Stimulated activated CD8-positive, alpha-beta memory T cell treated with anti-CD3 and anti-CD28 coated beads, Interleukin-7, amount 100 ng/mL, for 4 hours (primary cell): ENCODE measurements around the gene HERPUD1.
"Not testable (repeated sequence)": the region's sequence is repeated elsewhere in the genome, so short reads cannot be mapped to it uniquely, and the experiment has no call there.

ENCODE experiments used
- DNase-seq, 2 donors: peaks; one replicate each; pipeline ENCODE4 v3.0.0-alpha.2; 2020; ENCODE audit warnings: low read depth in 2 of 2

The HERPUD1 gene

GRCh38 chr16:56956756-56957155 lies 24.8 kb downstream of the HERPUD1 start:
- DNase-seq, result no peak

- DNase-seq, result no peak
These were observed 28.8 kb downstream of the HERPUD1 start for GRCh38 chr16:56960681-56961281.

GRCh38 chr16:56961386-56961785 lies 29.4 kb downstream of the HERPUD1 start:
- DNase-seq, result no peak

GRCh38 chr16:56961851-56962281 lies 29.9 kb downstream of the HERPUD1 start, which contains the start of gene CETP:
CETP (plus strand) TSS chr16:56961950; CDS start chr16:56961980, 30 bp downstream.
- DNase-seq, result no peak

- peak; percentile 84 to 85 for DNase-seq
These were observed 32.6 kb downstream of the HERPUD1 start for GRCh38 chr16:56964243-56965148.

- no peak for DNase-seq
These were observed 33.5 kb downstream of the HERPUD1 start for GRCh38 chr16:56965149-56966092.

- no peak for DNase-seq
These were observed 34.1 kb downstream of the HERPUD1 start for GRCh38 chr16:56966093-56966475.

GRCh38 chr16:56967733-56968132 lies 35.8 kb downstream of the HERPUD1 start:
- DNase-seq, result no peak

GRCh38 chr16:56969769-56970168 lies 37.8 kb downstream of the HERPUD1 start:
- DNase-seq, result no peak

- no peak for DNase-seq
These were observed 39.2 kb downstream of the HERPUD1 start for GRCh38 chr16:56970934-56971767.

- no peak for DNase-seq
These were observed 39.8 kb downstream of the HERPUD1 start for GRCh38 chr16:56971768-56972043.

- no peak for DNase-seq
These were observed 40.7 kb downstream of the HERPUD1 start for GRCh38 chr16:56972403-56973293.

- no peak for DNase-seq
These were observed 41.4 kb downstream of the HERPUD1 start for GRCh38 chr16:56973294-56973689.

GRCh38 chr16:56973899-56974298 lies 42.0 kb downstream of the HERPUD1 start:
- not testable (repeated sequence) for DNase-seq

GRCh38 chr16:56974549-56975300 lies 42.8 kb downstream of the HERPUD1 start:
- DNase-seq, result no peak

- no peak for DNase-seq
These were observed 43.8 kb downstream of the HERPUD1 start for GRCh38 chr16:56975714-56976113.

GRCh38 chr16:56977216-56977615 lies 45.3 kb downstream of the HERPUD1 start:
- no peak for DNase-seq

GRCh38 chr16:56977823-56978430 lies 46.0 kb downstream of the HERPUD1 start:
- DNase-seq, result no peak

- no peak for DNase-seq
These were observed 48.2 kb downstream of the HERPUD1 start for GRCh38 chr16:56980201-56980535.
